GM21576 (cell line): ENCODE measurements around the gene PCNX3.

Experiments used
- ATAC-seq: cut with Tn5 transposase; IDR thresholded peaks from one replicate; pipeline ENCODE4 v1.9.1; 2021; ENCODE audit warnings: mild to moderate bottlenecking, moderate library complexity; ENCODE audit not compliant: unreplicated experiment

The PCNX3 gene

DNA sequence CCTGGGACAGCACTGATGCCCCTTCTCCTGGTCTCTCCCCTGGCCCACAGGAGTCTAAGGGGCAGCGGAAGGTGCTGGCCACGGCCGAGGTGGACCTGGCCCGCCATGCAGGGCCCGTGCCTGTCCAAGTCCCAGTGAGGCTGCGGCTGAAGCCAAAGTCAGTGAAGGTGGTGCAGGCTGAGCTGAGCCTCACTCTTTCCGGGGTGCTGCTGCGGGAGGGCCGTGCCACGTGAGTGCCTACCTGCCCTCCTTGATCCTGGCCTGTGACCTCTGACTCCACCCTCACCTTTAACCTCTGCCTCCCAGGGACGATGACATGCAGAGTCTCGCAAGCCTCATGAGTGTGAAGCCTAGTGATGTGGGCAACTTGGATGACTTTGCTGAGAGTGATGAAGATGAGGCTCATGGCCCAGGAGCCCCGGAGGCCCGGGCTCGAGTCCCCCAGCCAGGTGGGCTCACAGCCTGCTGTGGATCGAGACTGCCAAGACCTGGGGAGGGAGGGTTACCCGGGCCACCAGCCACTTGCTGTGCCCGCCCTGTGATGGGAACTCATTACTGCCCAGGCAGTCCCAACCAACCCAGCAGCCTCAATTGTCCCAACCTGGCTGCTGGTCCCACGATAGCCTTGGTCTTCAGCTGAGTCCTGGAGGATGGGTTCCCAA lies 35.4 kb upstream of the PCNX3 start:
- no peak for ATAC-seq

DNA sequence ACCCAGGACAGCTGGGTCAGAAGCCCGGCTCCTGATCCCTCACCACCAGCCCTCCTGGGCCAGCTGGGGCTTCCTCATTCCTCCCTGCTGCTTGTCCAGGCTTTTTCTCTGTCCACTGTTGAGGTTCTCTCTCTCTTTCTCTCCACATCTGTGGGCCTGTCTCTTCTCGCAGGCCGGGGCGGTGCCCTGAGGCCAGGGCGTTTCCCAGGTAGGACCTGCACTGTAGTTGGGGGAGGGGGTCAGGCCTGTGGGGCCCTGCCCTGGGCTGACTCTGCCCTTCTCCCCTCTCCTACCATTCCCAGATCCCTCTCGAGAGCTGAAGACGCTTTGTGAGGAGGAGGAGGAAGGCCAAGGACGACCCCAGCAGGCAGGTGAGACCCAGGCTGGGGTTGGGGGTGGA lies 34.8 kb upstream of the PCNX3 start:
- ATAC-seq: no peak

GRCh38 chr11:65581928-65582327 lies 33.6 kb upstream of the PCNX3 start:
- ATAC-seq: no peak

DNA sequence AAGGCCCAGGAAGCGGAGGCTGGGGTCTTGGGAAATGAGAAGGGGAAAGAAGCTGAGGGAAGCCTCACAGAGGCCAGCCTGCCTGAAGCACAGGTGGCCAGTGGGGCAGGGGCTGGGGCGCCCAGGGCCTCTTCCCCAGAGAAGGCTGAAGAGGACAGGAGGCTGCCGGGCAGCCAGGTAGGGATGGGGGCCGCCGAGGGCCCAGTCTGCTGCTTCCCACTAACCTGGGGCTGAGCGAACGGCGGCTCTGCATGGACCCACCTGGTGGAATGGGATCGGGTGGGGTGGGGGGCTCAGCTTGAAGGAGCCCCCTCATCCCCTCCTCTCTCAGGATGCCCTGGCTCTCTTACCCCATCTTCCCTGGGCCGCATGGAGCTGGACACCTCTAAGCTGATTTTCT lies 32.0 kb upstream of the PCNX3 start:
- no peak for ATAC-seq

DNA sequence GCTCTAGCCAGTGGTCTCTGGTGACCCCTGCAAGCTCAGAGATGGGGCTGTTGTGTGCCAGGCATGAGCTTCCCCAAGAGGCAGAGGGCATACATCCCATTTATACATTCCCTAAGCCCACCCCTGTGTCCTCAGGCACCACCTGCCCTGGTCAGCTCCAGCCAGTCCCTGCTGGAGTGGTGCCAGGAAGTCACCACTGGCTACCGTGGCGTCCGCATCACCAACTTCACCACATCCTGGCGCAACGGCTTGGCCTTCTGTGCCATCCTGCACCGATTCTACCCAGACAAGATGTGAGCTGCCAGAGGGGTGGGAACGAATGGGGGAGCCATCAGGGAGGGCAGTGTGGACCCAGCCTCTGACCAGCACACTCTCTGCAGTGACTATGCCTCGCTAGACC lies 31.5 kb upstream of the PCNX3 start:
- ATAC-seq: no peak

DNA sequence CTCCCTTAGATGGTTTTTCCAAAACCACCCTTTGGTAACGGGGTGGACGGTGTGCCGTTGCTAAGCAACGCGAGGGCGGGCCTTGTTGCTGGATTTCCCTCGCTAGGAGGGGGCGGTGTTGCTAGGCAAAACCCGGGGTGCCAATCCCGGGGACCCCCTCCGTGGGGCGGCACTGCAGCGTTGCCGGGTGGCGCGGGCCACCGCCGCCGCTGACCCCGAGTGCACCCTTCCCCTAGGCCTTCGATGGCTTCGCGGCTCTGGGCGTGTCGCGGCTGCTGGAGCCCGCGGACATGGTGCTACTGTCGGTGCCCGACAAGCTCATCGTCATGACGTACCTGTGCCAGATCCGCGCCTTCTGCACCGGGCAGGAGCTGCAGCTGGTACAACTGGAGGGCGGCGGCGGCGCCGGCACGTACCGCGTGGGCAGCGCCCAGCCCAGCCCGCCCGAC lies 30.8 kb upstream of the PCNX3 start:
- no peak for ATAC-seq

DNA sequence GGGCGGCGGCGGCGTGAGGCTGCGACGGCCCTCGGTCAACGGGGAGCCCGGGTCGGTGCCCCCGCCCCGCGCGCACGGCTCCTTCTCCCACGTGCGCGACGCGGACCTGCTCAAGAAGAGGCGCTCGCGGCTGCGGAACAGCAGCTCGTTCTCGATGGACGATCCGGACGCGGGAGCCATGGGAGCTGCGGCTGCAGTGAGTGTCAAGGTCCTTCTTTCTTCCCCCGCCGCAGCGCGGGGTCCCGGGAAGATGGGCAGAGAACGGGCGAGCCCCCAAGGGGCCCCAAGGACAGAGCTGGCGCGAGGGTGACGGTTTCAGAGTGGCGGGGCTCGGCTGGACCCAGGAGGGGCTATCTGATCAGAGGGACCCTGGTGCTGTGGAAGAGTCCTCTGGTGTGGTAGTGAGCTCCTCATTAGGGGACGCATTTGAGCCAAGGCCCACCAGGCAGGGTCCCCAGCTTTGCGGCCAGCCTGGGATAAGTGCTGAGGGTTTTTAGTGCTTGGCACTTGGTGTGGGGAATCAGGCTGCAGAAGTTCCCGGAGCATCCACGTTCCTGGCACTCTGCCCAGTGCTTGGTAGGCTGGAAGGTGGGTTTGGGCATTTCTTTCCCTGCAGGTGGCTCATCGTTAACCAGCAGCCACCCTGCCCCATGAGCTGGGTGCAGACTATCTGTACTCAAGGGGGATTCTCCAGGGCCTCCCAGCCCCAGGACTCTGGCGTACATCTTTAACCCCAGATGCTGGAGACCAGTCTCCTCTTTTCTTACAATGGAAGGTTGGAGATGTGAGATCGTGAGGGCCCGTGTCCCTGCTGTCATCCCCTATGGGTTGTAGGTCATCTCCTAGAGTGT lies 30.0 kb upstream of the PCNX3 start:
- no peak for ATAC-seq

DNA sequence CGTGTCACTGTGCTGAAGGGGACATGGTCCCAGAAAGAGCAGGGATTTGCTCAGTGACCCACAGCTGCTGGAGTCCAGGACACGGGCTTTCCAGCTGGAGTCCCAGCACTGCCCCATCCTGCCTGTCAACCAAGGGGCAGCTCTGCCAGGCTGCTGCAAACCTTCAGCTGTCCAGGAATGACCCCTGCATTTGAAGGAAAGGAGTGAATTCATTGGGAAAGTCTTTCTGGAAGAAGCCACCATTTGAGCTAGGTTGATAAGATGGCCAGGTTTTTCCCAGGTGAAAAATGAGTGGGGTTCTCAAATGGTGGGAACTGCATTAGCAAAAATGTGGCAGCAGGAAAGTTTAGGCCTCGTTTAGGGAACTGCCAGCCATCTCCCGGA lies 29.3 kb upstream of the PCNX3 start:
- ATAC-seq: no peak

DNA sequence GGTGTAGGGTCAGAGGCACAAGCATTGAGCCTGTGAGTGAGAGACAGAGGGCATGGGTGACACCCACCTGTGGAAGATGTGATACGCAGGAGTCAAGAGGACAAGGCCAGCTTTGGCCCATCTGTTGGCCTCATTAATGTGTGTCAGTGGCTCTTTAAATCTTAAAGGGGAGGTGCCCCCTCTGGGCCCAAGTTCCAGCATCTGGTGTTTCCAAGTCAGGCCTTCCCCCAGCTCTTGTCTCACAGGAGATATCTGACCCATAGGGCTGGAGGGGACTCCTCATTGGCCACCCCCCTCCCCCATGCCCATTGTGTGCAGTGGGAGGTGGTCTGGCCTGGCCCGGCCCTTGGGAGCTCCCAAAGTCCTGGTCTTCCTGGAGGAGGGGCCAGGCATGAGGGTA lies 28.9 kb upstream of the PCNX3 start:
- ATAC-seq: no peak

GRCh38 chr11:65588199-65589054 lies 27.1 kb upstream of the PCNX3 start:
- ATAC-seq: peak; percentile 63

DNA sequence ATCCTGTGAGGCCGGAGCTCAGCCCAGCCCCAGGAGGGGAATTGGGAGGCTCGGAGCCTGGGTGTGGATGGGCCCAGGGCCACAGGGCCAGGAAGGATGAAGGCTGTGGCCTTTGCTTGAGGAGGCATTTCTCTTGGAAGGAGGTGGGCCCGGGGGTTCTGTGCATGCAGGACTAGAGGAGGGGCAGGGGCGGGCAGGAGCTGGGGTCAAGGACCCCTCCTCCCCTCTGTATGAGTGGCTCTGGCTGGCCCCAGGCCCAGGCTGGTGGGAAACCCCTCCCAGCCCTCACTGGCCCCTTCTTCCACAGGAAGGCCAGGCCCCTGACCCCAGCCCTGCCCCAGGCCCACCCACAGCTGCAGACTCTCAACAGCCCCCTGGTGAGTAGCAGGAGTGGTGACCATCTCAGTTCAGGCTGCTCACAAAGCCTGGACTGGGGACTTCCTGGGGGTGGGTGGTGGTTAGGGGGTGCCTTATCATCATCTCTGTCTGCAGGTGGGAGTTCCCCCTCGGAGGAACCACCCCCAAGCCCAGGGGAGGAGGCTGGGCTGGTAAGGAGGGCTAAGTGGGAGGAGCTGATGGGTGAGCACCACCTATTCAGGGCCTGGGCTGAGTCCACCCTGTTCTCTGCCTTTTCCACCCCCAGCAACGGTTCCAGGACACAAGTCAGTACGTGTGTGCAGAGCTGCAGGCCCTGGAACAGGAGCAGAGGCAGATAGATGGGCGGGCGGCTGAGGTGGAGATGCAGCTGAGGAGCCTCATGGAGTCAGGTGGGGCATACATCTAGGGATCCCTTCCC lies 25.9 kb upstream of the PCNX3 start:
- ATAC-seq: no peak

- no peak for ATAC-seq
Measured at GRCh38 chr11:65590240-65590738, 25.3 kb upstream of the PCNX3 start.

DNA sequence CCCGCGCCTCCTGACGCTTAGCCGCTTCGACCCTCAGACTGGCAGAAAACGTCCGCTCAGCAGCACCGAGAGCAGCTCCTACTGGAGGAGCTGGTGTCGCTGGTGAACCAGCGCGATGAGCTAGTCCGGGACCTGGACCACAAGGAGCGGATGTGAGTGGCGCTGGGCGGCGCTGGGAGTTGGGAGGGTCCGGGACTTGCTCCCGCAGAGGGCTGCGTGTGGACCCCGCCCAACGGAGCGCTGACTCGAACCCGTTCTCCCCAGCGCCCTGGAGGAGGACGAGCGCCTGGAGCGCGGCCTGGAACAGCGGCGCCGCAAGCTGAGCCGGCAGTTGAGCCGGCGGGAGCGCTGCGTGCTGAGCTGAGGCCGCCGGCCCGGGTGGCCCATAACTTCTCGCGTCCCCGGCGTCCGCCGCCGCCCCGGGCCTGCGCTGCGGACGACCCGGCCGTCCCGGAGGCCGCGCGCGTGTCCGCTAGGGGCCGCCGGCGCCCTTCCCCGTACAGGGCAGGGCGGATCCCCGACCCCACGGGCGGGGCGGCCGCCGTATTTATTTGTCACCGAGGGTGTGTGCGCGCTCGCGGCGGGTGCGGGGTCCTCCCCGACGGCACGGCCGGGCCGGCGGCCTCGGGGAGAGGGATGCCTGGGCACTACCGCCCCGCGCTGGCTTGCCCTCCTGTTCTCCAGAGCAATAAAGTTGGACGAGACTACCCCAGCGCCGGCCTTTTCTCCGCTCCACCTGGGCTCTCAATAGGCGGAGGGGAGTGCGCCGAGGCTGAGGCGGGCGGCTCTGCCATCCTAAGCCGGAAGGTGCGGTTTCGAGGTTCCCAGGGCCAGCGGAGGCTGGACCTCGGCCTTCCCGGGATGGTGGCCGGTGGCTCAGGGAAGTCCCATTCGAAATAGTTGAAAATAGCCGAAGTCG lies 23.4 kb upstream of the PCNX3 start:
- ATAC-seq: no peak

DNA sequence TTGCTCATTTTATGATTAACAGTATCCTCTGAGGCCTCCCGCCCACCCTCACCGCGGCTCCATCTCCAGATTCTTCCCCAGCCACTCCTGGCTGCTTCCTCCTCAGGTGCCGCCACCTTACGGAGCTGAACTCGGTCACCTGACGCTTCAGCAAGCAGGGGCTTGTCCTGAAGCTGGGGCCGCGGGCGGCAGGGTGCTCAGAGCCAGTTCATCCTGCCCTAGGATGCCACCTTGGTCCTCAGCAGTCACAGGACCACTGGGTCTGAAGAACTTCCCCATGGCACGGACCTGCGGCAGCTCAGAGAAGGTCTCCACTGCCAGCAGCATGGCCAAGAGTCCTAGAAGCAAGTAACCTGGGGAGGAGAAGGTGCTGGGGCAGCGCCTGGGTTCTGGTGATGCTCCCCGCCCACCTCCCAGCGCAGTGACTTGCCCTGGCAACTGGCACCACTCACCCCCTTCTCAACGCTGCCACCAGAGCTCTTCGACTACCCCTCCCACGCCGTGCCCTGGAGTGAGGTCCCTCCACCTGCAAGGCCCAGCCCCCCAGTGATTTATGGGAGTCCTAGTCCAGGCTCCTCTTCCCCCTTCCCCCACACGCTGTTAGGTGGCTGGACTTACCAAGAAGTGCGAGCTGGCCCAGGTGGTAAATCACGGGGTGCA lies 22.6 kb upstream of the PCNX3 start:
- no peak for ATAC-seq

- ATAC-seq: no peak
Measured at GRCh38 chr11:65593518-65594414, 21.8 kb upstream of the PCNX3 start.

DNA sequence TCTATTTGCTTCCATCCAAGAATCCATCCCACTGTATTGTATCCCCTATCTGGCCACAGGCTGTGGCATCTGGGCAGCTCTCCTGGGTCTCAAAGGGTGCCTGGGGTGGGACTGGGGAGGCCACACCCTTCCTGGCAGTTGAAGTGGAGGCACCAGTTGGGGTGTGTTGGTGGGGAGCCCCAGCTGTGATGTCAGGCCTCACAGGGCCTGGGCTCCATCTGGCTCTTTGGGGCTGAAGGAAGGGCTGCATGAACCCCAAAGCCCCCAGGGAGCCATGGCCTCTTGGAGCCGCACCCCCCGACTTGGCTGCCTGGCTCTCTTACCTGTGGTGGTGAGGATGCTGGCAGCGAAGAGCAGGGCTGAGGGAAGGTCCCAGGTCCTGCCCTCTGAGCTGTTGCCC lies 20.4 kb upstream of the PCNX3 start:
- no peak for ATAC-seq

DNA sequence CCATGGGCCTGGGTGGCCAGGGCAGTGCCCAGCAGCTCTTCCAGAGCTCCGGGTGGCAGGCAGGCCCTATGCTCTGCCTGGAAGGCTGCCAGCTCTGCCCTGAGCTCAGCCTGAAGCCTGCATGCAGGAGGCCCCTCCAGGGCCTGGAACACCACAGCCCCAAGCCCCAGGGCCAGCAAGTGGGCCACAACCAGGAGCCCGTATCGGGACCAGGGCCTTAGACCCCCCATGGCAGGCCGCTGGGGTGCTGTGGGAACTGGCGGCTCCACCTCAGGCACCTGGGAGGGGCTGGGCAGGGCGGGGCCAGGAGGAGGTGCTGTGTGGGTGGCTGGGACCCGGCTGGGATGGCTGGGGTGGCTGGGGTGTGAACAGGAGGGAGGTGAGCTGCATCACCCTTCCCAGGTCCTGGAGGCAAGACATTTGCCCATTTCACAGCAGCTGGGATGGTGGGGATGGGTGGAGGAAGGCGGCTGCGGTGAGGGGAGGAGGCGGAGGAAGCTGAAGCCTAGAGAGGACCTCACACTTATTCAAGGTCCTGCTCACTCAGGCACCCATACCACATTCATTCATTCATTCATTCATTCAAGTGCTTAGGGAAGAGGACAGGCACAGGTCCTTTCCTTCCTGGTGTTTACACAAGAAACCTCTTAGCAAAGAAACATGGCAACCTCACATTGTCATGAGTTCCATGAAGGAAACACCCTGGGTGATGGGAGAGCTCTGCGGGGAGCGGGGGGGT lies 19.9 kb upstream of the PCNX3 start, which contains the start of gene KCNK7:
Gene KCNK7 (minus strand): TSS at position 258 of the 739 bp plus-strand sequence. CDS start 28 bp downstream, at position 230.
- ATAC-seq: no peak
